A549 treated with ZK216348 at 1 μM for 4 hours (cell line): ENCODE data around the gene SAP30L. TPM values are rescaled to one million over a fixed set of nuclear protein-coding genes. Genes with fewer than 3 reads are reported as not detected.

Experiments used
- total RNA-seq: library from RNA; stranded (reverse); fragments of 200-300 nt; extraction: Qiagen RNA extraction; gene quantifications from 5 replicates; pipeline ENCODE4 v1.2.3, GENCODE V29; 2022; ENCODE audit warnings: low read depth

Gene SAP30L, protein sequence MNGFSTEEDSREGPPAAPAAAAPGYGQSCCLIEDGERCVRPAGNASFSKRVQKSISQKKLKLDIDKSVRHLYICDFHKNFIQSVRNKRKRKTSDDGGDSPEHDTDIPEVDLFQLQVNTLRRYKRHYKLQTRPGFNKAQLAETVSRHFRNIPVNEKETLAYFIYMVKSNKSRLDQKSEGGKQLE
- 28.3 to 38.7 TPM (median 34.7 TPM) in 5 replicates for total RNA-seq

DNA sequence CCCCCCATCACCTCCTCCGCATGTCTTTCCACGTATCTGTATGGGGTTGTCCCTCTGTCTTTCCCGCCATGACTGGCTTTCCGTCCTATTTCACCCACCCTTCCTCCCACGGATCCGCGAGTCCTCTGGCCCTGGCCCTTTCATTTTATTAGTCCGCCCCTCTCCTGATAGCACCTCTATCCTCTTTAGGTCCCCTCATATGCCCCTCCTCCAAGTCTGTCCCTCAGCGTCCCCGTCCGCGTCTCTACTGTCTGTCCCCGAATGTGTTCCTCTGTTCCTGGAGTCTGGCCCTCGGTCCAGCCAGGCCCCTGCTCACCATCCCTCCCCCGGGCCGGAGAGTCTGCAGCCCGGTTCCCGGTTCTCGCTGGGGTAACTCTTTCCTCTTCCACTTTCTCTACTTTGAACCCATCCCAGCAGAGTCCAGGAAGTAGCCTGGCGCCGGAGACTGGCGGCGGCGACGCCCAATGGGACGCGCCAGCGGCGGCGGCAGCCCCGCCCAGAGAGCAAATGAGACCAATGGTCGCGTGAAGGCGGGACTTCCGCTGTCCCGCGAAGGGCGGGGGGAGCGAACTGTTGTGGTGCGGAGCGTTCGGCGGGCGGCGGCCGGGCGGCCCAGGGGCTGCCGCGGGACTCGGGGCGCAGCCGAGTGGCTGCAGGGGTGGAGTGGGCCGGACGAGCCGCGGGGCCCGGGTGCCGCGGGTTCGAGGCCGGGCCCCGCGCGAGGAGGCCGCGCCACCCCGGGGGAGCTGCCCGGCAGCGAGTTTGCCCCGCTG is at the start of gene SAP30L:
Gene SAP30L (plus strand): TSS at position 576 of the 773 bp plus-strand sequence. CDS start 608 bp downstream, outside the sequence.

DNA sequence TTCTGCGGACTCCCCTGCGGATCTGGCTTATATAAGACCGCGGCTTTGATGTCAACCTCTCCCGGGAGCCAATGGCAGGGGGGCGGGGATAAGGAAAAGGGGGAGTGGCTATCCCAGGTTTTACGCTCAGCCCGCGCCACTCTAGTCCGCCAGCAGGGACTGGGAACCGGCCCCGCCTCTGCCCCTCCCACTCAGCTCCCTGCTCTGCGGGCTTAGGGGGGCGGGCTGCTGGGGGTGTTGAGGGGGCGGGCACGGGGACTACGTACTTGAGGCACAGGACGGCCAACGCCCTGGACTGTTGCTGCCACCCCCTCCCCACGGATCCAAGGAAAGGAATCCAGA is 32.4 kb downstream of the SAP30L start, which contains the start of gene HAND1:
Gene HAND1 (minus strand): TSS at position 4 of the 342 bp plus-strand sequence. CDS start 219 bp downstream, outside the sequence.

Other genes starting within 250 kb of the SAP30L start
- gene HAND1, start 32.2 kb downstream of the SAP30L start, total RNA-seq, result 0.15 to 0.37 TPM (median 0.28 TPM) in 4 of 5 replicates, not detected in the other